GM21529 (cell line): ENCODE data around the gene MRC2.
"Not testable (repeated sequence)": the region's sequence is repeated elsewhere in the genome, so short reads cannot be mapped to it uniquely, and the experiment has no call there.

ENCODE experiments used
- ATAC-seq: cut with Tn5 transposase; IDR thresholded peaks from one replicate; pipeline ENCODE4 v1.9.1; 2021; ENCODE audit not compliant: unreplicated experiment

The MRC2 gene

GRCh38 chr17:62678214-62678919 is 50.9 kb downstream of the MRC2 start:
- no peak for ATAC-seq

- ATAC-seq = no peak
These were observed 52.5 kb downstream of the MRC2 start for GRCh38 chr17:62679866-62680377.

- no peak for ATAC-seq
These were observed 53.1 kb downstream of the MRC2 start for GRCh38 chr17:62680541-62681052.

- ATAC-seq = no peak
These were observed 53.8 kb downstream of the MRC2 start for GRCh38 chr17:62681061-62681938.

GRCh38 chr17:62681939-62682381 is 54.5 kb downstream of the MRC2 start:
- ATAC-seq = no peak

- ATAC-seq = no peak
These were observed 56.7 kb downstream of the MRC2 start for GRCh38 chr17:62684179-62684578.

GRCh38 chr17:62687997-62688396 is 60.5 kb downstream of the MRC2 start:
- ATAC-seq = no peak

- ATAC-seq = no peak
These were observed 61.1 kb downstream of the MRC2 start for GRCh38 chr17:62688398-62689160.

- no peak for ATAC-seq
These were observed 62.1 kb downstream of the MRC2 start for GRCh38 chr17:62689441-62690167.

- no peak for ATAC-seq
These were observed 62.9 kb downstream of the MRC2 start for GRCh38 chr17:62690168-62690897.

- not testable (repeated sequence) for ATAC-seq
These were observed 64.1 kb downstream of the MRC2 start for GRCh38 chr17:62691589-62691915.

GRCh38 chr17:62692159-62692651 is 64.7 kb downstream of the MRC2 start:
- ATAC-seq = no peak

GRCh38 chr17:62692721-62693431 is 65.4 kb downstream of the MRC2 start:
- no peak for ATAC-seq

- ATAC-seq = no peak
These were observed 66.3 kb downstream of the MRC2 start for GRCh38 chr17:62693616-62694409.

- not testable (repeated sequence) for ATAC-seq
These were observed 67.7 kb downstream of the MRC2 start for GRCh38 chr17:62695093-62695738.

GRCh38 chr17:62696256-62696655 is 68.8 kb downstream of the MRC2 start:
- no peak for ATAC-seq

- no peak for ATAC-seq
These were observed 69.4 kb downstream of the MRC2 start for GRCh38 chr17:62696726-62697490.
